Measurements from ENCODE around the gene OOSP4B.
"Not testable (repeated sequence)": the region's sequence is repeated elsewhere in the genome, so short reads cannot be mapped to it uniquely, and the experiment has no call there.

GRCh38 chr11:59982037-59982436 lies 34.9 kb upstream of the OOSP4B start:
- not testable (repeated sequence) for TF ChIP-seq EHMT2 (IDR thresholded peaks at IDR 0.05; ENCODE audit: low read depth); MAX (IDR thresholded peaks at IDR 0.05); CTCF (IDR thresholded peaks at IDR 0.05); MAFK (IDR thresholded peaks at IDR 0.05; ENCODE audit: partially characterized antibody); BHLHE40 (IDR thresholded peaks at IDR 0.05; ENCODE audit: low read depth, low read length); EP300 (IDR thresholded peaks at IDR 0.05)
